Activated CD4-positive, alpha-beta memory T cell treated with anti-CD3 and anti-CD28 coated beads, Interleukin-2, amount 10 ng/mL, durations not matched to agents 7 days and 5 days (primary cell): ENCODE data around the gene CACTIN. TPM values are rescaled to one million over a fixed set of nuclear protein-coding genes. Genes with fewer than 3 reads are reported as not detected.

Experiments
- CTCF ChIA-PET: fragments of 350-600 bp; sonication (Branson Sonifier 250); formaldehyde crosslinking; loops from one replicate; lab custom pipeline; 2021; ENCODE audit warnings: antibody characterized with exemption, inconsistent platforms; lab: Charles Lee
- POLR2A ChIA-PET: fragments of 350-600 bp; sonication (Branson Sonifier 250); formaldehyde crosslinking; loops from one replicate; lab custom pipeline; 2021; ENCODE audit warnings: antibody characterized with exemption; lab: Charles Lee
- DNase-seq: peaks from one replicate; pipeline ENCODE4 v3.0.0-alpha.2; 2020
- H3K27ac Mint-ChIP-seq: one replicate; pipeline ENCODE4 v1.8.0; 2021; ENCODE audit warnings: mild to moderate bottlenecking, mixed read lengths
- H3K27me3 Mint-ChIP-seq: one replicate; pipeline ENCODE4 v1.8.0; 2021; ENCODE audit warnings: mixed read lengths
- H3K36me3 Mint-ChIP-seq: one replicate; pipeline ENCODE4 v1.8.0; 2021; ENCODE audit warnings: low read depth, mixed read lengths
- H3K4me1 Mint-ChIP-seq: one replicate; pipeline ENCODE4 v1.8.0; 2021; ENCODE audit warnings: mixed read lengths
- H3K4me3 Mint-ChIP-seq: one replicate; pipeline ENCODE4 v1.8.0; 2021; ENCODE audit warnings: mild to moderate bottlenecking, mixed read lengths
- H3K9me3 Mint-ChIP-seq: one replicate; pipeline ENCODE4 v1.8.0; 2021; ENCODE audit warnings: mixed read lengths
- total RNA-seq, 2 experiments: library from RNA; stranded (reverse); gene quantifications; one replicate each; pipeline ENCODE4 v1.2.3, GENCODE V29; 2021

CACTIN gene
- total RNA-seq, 2 experiments from 2014 or later = 20.5 to 21.6 TPM

DNA sequence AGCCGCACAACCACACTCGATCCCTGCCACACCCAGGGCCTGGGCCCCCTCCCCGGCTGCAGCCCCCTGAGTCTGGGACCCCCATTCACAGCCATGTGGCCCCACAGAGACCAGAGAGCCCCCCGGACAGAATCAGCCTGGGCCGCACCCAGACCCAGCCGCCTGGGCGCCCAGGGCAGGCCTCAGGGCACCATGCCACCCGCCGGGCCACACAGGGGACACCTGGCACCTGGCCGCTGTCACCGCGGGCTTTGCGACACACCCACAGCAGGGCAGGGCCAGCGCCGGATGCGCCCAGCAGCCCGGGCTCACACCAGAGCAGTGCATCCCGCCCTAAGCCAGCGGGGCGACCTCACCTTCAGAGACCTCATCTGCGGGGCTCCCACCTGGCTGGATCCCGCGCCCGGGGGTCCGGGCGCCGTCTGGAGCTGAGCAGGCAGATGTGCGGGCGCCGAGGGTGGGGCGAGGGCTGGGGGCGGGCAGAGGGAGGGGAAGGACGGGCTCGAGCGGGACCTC is 20.4 kb downstream of the CACTIN start:
- no peaks in the 10 kb centered on the region for H3K9me3 Mint-ChIP-seq
- peaks cover 8% of the 10 kb centered on the region for H3K27me3 Mint-ChIP-seq
- ChIA-PET POLR2A (no interaction called here), CTCF (no interaction called here)
- no peak overlapping the region for H3K4me3 Mint-ChIP-seq
- H3K27ac Mint-ChIP-seq = no peak overlapping the region
- no peaks in the 10 kb centered on the region for H3K36me3 Mint-ChIP-seq
- peak; percentile 32 for DNase-seq
- peaks cover 5% of the 10 kb centered on the region for H3K4me1 Mint-ChIP-seq

DNA sequence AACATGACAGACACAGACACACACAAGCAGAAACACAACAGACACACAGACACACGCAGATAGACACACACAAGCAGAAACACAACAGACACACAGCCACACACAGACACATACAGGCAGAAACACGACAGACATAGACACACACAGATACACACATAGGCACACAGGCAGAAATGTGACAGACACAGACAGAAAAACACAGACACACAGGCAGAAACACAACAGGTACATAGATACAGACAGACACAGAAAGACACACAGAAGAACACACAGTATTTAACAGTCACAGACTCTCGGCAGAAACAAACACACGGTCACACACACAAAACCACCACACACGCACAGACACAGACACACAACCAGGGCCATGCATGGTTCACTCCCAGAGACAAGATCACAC is 20.8 kb downstream of the CACTIN start:
- Mint-ChIP-seq H3K27ac (no peak overlapping the region), H3K27me3 (peaks cover 8% of the 10 kb centered on the region), H3K36me3 (no peaks in the 10 kb centered on the region), H3K4me1 (peaks cover 5% of the 10 kb centered on the region), H3K4me3 (no peak overlapping the region), H3K9me3 (no peaks in the 10 kb centered on the region)
- POLR2A ChIA-PET = no interaction called here
- DNase-seq = no peak
- CTCF ChIA-PET = no interaction called here

DNA sequence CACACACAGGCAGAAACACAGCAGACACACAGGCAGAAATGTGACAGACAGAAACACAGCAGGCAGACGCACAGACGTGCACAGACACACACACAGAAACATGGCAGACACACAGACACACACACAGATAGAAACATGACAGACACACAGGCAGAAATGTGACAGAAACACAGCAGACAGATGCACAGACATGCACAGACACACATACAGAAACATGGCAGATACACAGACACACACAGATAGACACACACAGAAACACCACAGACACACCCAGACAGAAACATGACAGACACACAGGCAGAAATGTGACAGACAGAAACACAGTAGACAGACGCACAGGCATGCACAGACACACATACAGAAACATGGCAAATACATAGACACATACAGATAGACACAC is 21.2 kb downstream of the CACTIN start:
- DNase-seq = no peak
- peaks cover 5% of the 10 kb centered on the region for H3K4me1 Mint-ChIP-seq
- no peaks in the 10 kb centered on the region for H3K9me3 Mint-ChIP-seq
- peaks cover 8% of the 10 kb centered on the region for H3K27me3 Mint-ChIP-seq
- CTCF ChIA-PET = no interaction called here
- no peaks in the 10 kb centered on the region for H3K36me3 Mint-ChIP-seq
- H3K27ac Mint-ChIP-seq = no peak overlapping the region
- H3K4me3 Mint-ChIP-seq = no peak overlapping the region
- POLR2A ChIA-PET = no interaction called here

DNA sequence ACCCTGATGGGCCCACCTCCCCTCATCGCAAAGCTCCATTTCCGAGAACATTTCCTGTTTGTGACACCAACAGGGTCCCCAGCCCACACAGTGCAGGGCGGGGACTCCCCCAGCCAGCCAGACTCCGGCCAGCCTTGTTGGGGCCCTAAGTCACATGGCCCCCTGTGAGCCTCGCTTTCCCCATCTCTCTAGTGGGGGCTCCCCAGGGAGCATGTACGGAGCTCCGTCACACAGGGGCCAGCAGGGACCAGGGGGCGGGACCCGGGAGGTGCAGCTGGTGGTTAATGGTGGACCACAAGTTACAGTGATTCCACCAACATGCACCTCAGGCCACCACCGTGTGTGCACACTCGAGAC is 21.6 kb downstream of the CACTIN start:
- POLR2A ChIA-PET = interaction anchor here (0.8 kb wide), 1 partner anchor 99 kb away, joined by 3 read pairs; the partner anchor contains the start of gene FZR1
- no peak overlapping the region for H3K4me3 Mint-ChIP-seq
- CTCF ChIA-PET = no interaction called here
- no peak for DNase-seq
- H3K4me1 Mint-ChIP-seq = peaks cover 5% of the 10 kb centered on the region
- no peak overlapping the region for H3K27ac Mint-ChIP-seq
- no peaks in the 10 kb centered on the region for H3K9me3 Mint-ChIP-seq
- H3K36me3 Mint-ChIP-seq = no peaks in the 10 kb centered on the region
- H3K27me3 Mint-ChIP-seq = peaks cover 8% of the 10 kb centered on the region

DNA sequence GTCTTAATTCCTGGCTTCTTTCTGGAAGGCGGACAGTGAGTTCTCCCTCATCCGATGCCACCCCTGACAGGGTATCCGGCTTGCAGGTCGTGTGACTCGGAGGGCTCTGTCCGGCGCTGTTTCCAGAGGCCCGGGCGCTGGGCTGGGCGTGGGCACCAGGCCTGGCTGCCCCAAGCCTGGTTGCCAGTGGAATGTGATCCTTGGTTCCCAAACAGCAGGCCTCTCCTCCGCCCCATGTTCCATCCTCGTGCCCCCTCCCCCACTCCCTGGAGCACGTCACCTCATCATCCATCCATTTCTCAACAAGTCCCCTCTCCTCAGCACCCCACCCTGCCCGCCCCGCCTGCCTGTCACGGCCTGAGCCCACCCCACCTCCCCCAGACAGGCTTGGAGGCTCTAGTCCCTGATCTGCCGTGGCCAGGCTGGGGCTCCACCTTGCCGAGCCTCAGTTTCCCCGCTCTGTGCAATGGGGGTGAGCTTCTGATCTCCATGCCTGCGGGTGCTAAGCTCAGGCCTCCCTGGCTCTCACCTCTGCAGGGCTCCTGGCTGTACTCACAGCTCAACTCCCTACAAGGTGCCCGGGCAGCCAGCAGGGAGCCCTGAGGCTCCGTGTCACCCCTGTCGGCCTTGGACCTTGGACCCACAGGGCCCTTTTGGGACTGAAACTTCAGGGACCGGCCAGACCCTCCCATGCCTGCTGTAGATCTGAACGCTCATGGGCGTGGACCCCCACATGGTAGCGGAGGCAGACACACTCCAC is 22.2 kb downstream of the CACTIN start:
- H3K36me3 Mint-ChIP-seq = no peaks in the 10 kb centered on the region
- no peak for DNase-seq
- ChIA-PET POLR2A (interaction anchor here (0.8 kb wide), 1 partner anchor 98 kb away, joined by 3 read pairs; the partner anchor contains the start of gene FZR1), CTCF (no interaction called here)
- H3K4me1 Mint-ChIP-seq = peaks cover 5% of the 10 kb centered on the region
- H3K27ac Mint-ChIP-seq = no peak overlapping the region
- H3K4me3 Mint-ChIP-seq = no peak overlapping the region
- H3K27me3 Mint-ChIP-seq = peaks cover 8% of the 10 kb centered on the region
- H3K9me3 Mint-ChIP-seq = no peaks in the 10 kb centered on the region

DNA sequence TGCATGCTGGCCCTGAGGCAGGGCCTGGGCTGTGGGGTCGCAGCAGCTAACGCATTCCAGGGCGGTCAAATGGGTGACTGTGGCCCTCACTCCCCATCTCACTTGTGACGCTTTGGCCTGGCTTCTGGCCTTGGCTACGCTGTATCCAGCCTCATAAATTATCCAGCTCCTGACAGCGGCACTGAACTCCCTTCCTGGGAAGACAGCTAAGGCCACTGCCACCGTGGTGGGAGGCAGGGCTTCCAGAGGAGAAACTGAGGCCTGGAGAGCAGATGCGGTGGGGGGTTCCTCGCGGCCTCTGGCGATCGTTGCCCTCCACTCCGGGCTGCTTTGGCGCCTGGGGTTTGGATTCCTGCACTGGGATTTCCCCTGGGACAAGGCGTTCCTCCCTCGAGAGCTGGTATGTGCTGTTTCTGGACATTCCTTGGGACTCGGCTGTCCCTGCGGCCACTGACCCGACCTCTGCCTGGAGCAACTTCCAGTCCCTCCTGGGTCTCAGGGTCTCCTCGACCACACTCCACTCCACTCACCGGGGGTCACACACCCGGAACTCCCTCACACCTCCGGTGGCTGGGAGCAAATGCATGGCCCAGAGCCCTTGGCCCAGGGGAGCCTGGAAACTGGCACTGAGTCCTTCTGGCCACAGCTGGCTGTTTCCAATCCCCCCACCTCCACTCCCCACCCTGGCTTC is 23.3 kb downstream of the CACTIN start:
- H3K4me3 Mint-ChIP-seq = no peak overlapping the region
- DNase-seq = no peak
- H3K27ac Mint-ChIP-seq = no peak overlapping the region
- H3K27me3 Mint-ChIP-seq = peaks cover 8% of the 10 kb centered on the region
- no peaks in the 10 kb centered on the region for H3K36me3 Mint-ChIP-seq
- H3K9me3 Mint-ChIP-seq = no peaks in the 10 kb centered on the region
- H3K4me1 Mint-ChIP-seq = peaks cover 5% of the 10 kb centered on the region
- CTCF ChIA-PET = interaction anchor here (0.7 kb wide), 1 partner anchor 799 kb away, joined by 3 read pairs; the partner anchor contains the start of gene CHAF1A
- POLR2A ChIA-PET = no interaction called here

DNA sequence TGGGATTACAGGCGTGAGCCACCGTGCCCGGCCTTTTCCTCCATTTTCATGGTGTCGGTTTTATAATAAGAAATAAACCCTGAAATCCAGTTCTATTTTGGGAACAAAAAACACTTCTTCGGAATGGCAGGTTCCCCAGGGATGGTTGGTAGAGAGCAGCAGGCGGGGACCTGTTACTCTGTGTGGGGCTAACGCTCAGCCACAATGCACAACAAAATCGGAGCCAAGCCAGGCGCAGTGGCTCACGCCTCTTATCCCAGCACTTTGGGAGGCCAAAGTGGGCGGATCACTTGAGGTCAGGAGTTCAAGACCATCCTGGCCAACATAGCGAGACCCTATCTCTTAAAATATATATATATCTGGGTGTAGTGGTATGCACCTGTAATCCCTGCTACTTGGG is 25.6 kb downstream of the CACTIN start:
- ChIA-PET POLR2A (no interaction called here), CTCF (interaction anchor here (0.7 kb wide), 1 partner anchor 43 kb away, joined by 3 read pairs; no protein-coding TSS in a partner anchor)
- no peak for DNase-seq
- H3K27me3 Mint-ChIP-seq = no peaks in the 10 kb centered on the region
- H3K27ac Mint-ChIP-seq = no peak overlapping the region
- no peak overlapping the region for H3K4me3 Mint-ChIP-seq
- H3K9me3 Mint-ChIP-seq = no peaks in the 10 kb centered on the region
- no peaks in the 10 kb centered on the region for H3K4me1 Mint-ChIP-seq
- no peaks in the 10 kb centered on the region for H3K36me3 Mint-ChIP-seq

DNA sequence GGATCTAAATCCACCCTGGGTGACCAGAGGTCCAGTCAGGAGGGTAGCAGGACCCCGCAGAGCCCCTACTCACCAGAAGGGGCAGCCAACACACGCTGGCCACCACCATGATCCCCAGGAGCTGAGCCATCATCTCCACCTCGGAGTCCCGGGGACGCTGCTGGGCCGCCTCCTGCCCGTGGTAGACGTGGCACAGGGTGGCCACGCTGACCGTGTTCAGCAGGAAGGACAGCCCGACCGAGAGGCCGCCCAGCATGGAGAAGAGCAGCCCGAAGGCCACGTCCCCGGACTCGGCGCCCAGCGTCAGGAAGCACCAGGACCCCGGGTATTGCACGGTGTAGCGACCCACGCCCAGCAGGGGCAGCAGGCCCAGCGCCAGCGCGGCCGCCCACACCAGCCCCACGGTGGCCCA is 26.8 kb downstream of the CACTIN start:
- POLR2A ChIA-PET = no interaction called here
- no peak for DNase-seq
- H3K4me3 Mint-ChIP-seq = no peak overlapping the region
- H3K27me3 Mint-ChIP-seq = no peaks in the 10 kb centered on the region
- CTCF ChIA-PET = no interaction called here
- H3K9me3 Mint-ChIP-seq = no peaks in the 10 kb centered on the region
- no peaks in the 10 kb centered on the region for H3K4me1 Mint-ChIP-seq
- H3K27ac Mint-ChIP-seq = no peak overlapping the region
- no peaks in the 10 kb centered on the region for H3K36me3 Mint-ChIP-seq

DNA sequence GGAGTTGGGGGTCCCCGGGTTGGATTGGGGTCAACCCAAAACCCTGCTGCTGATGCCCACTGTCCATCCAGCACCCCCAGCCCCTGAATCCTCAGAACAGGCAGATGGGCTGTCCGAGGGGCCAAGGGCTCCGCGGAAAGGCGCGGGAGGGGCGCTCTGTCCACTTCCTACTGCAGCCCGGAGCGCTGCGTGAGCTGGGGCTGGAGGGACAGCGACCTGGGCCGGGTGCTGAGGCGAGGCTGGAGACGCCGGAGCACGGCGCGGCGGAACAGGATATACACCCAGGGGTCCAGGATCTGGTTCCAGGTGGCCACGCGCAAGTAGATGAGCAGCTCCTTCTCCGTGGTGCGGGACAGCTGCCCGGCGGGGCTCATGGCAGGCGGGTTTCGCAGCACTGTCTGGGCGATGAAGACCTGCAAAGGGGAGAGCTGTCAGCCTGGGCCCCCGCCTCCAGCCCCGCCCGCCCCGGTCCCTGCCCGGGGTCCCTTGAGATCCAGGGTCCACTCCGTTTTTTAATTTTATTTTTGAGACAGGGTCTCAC is 31.0 kb downstream of the CACTIN start:
- POLR2A ChIA-PET = no interaction called here
- H3K4me3 Mint-ChIP-seq = no peak overlapping the region
- H3K36me3 Mint-ChIP-seq = no peaks in the 10 kb centered on the region
- CTCF ChIA-PET = no interaction called here
- no peak overlapping the region for H3K27ac Mint-ChIP-seq
- H3K27me3 Mint-ChIP-seq = no peaks in the 10 kb centered on the region
- H3K9me3 Mint-ChIP-seq = peaks cover 3% of the 10 kb centered on the region
- no peak for DNase-seq
- no peaks in the 10 kb centered on the region for H3K4me1 Mint-ChIP-seq

DNA sequence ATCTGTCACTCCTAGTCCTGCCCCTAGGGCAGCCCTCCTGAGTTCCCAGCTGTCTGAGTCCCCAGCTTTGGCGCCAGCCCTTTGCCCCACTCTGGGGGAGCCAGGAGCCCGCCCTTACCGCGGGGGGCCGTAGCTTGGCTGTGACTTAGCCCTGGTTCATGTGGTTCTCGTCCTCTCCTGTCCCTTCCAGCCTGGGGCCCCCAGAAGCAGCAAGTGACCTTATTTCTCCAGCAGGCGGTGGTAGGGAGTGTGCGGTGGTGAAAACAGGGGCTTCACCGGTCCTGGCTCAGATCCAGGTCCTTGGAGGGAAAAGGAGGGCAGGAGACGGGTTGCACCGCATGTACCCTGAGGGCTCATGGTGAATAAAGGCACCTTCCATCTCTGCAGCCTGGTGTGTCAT is 33.4 kb downstream of the CACTIN start:
- peaks cover 7% of the 10 kb centered on the region for H3K9me3 Mint-ChIP-seq
- CTCF ChIA-PET = no interaction called here
- no peak overlapping the region for H3K4me3 Mint-ChIP-seq
- H3K27me3 Mint-ChIP-seq = no peaks in the 10 kb centered on the region
- no peak overlapping the region for H3K27ac Mint-ChIP-seq
- DNase-seq = no peak
- H3K4me1 Mint-ChIP-seq = no peaks in the 10 kb centered on the region
- POLR2A ChIA-PET = no interaction called here
- H3K36me3 Mint-ChIP-seq = no peaks in the 10 kb centered on the region

DNA sequence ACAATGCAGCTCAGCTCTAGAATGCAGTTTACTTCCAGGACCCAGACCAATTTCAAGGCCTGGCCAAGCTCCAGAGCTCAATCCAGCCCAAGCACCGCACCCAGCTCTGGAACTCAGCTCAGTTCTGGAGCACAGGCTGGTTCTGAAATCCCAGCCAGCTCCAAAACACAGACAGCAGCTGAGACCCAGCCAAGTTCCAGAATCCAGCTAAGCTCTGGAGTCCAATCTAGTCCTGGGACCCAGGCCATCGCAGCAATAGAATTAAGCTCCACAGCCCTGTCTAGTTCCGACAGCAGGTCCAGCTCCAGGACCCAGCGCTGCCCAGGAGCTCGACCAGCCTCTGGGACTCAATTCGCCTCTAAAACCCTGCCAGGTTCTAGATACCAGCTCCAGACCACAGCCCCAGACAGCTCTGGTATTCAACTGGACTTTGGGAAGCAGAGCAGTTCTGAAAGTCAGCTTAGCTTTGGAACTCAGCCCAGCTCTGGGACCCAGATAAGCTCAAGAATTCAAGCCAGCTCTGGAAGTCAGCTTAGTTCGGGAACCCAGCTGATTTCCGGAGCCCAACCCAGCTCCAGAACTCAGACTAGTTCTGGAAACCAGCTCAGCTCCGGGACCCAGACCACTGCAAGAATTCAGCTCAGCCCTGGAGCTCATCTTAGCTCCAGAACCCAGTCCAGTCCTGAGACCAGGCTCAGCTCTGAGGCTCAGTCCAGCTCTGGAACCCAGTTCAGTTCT is 34.5 kb downstream of the CACTIN start:
- DNase-seq = no peak
- ChIA-PET POLR2A (no interaction called here), CTCF (no interaction called here)
- H3K4me1 Mint-ChIP-seq = no peaks in the 10 kb centered on the region
- H3K27me3 Mint-ChIP-seq = no peaks in the 10 kb centered on the region
- H3K9me3 Mint-ChIP-seq = peaks cover 7% of the 10 kb centered on the region
- H3K36me3 Mint-ChIP-seq = no peaks in the 10 kb centered on the region
- H3K27ac Mint-ChIP-seq = no peak overlapping the region
- H3K4me3 Mint-ChIP-seq = no peak overlapping the region

DNA sequence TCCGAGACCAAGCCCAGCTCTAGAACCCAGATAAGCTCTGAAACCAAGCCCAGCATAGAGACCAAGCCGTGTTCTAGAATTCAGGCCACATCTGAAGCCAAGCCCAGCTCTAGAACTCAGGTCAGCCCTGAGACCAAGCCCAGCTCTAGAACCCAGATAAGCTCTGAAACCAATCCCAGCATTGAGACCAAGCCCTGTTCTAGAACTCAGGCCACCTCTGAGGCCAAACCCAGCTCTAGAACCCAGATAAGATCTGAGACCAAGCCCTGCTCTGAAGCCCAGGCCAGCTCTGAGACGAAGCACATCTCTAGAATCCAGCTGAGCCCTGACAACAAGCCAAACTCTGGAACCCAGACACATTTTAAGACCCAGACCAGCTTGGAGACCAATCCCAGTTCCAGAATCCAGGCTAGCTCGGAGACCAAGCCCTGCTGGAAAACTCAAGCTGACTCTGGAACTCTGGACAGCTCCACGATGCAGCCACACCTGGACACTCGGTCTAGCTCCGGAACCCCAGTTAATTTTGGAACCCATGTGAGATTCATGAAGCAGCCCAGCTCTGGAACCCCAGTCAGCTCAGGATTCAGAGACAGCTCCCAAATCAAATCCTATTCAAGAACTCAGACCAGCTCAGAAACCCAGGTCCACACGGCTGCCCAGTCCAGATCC is 35.5 kb downstream of the CACTIN start:
- Mint-ChIP-seq H3K27ac (no peak overlapping the region), H3K4me1 (no peaks in the 10 kb centered on the region), H3K36me3 (no peaks in the 10 kb centered on the region), H3K4me3 (no peak overlapping the region), H3K27me3 (no peaks in the 10 kb centered on the region), H3K9me3 (peaks cover 7% of the 10 kb centered on the region)
- CTCF ChIA-PET = interaction anchor here (0.6 to 1.4 kb wide), 4 partner anchors 9 to 46 kb away, joined by 3 read pairs; no protein-coding TSS in a partner anchor
- no peak for DNase-seq
- POLR2A ChIA-PET = no interaction called here
